GM12878 (cell line): ENCODE measurements around the gene PSMD13.

Experiments
- ASH2L ChIP-seq: fragments of 300-600, 200-600 bp; sonication (generic); IDR thresholded peaks from 2 replicates; pipeline ENCODE4 v1.6.1; 2017; ENCODE audit warnings: low read depth, mild to moderate bottlenecking, borderline replicate concordance
- BMI1 ChIP-seq: fragments of 450-650 bp; IDR thresholded peaks from 2 replicates; pipeline ENCODE4 v1.6.1; 2016; ENCODE audit warnings: mild to moderate bottlenecking, moderate library complexity, borderline replicate concordance
- EP300 ChIP-seq, 2 experiments: fragments of 150-350 bp in 1 of 2; IDR thresholded peaks; 2 replicates each; pipeline ENCODE4 v1.6.1; 2011 to 2012; ENCODE audit warnings: low read depth in 2 of 2, low read length in 2 of 2, borderline replicate concordance in 1 of 2, improper control_type of control experiment in 1 of 2, inconsistent platforms in 1 of 2; ENCODE audit not compliant: control insufficient read depth in 1 of 2
- POLR2A ChIP-seq: IDR thresholded peaks from 2 replicates; pipeline ENCODE4 v1.6.1; 2011; ENCODE audit warnings: low read depth, mild to moderate bottlenecking, low read length
- RAD51 ChIP-seq: fragments of 450-650 bp; IDR thresholded peaks from 2 replicates; pipeline ENCODE4 v1.6.1; 2016; ENCODE audit warnings: moderate library complexity, mild to moderate bottlenecking, inconsistent platforms
- SPI1 ChIP-seq: IDR thresholded peaks from 2 replicates; pipeline ENCODE4 v1.6.1; 2011; ENCODE audit warnings: low read depth, mild to moderate bottlenecking, low read length, moderate library complexity, borderline replicate concordance; ENCODE audit not compliant: insufficient read depth
- ZNF274 ChIP-seq: IDR thresholded peaks from one replicate; pipeline ENCODE4 v1.8.0; 2011; ENCODE audit not compliant: insufficient read length, insufficient read depth
- TF ChIP-seq, protein P1 (sequence below), 3 experiments: IDR thresholded peaks in 2 of 3; conservative IDR thresholded peaks in 1 of 3; 2 replicates each; pipeline ENCODE4 v1.5.1; 2011; ENCODE audit warnings: low read depth in 3 of 3, low read length in 3 of 3, mild to moderate bottlenecking in 3 of 3, control low read depth in 2 of 3, moderate library complexity in 2 of 3, inconsistent platforms in 1 of 3, mixed read lengths in 1 of 3; ENCODE audit not compliant: control insufficient read depth in 2 of 3, insufficient read depth in 1 of 3; ENCODE audit errors: extremely low read depth in 1 of 3

- TF ChIP-seq, protein P1, sequence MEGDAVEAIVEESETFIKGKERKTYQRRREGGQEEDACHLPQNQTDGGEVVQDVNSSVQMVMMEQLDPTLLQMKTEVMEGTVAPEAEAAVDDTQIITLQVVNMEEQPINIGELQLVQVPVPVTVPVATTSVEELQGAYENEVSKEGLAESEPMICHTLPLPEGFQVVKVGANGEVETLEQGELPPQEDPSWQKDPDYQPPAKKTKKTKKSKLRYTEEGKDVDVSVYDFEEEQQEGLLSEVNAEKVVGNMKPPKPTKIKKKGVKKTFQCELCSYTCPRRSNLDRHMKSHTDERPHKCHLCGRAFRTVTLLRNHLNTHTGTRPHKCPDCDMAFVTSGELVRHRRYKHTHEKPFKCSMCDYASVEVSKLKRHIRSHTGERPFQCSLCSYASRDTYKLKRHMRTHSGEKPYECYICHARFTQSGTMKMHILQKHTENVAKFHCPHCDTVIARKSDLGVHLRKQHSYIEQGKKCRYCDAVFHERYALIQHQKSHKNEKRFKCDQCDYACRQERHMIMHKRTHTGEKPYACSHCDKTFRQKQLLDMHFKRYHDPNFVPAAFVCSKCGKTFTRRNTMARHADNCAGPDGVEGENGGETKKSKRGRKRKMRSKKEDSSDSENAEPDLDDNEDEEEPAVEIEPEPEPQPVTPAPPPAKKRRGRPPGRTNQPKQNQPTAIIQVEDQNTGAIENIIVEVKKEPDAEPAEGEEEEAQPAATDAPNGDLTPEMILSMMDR (IDR thresholded peaks at IDR 0.05 in 2 of 3, conservative IDR thresholded peaks at IDR 0.05 in 1 of 3; ENCODE audit: control insufficient read depth in 2 of 3, extremely low read depth in 1 of 3, insufficient read depth in 1 of 3, low read depth in 3 of 3, low read length in 3 of 3): no peak
- TF ChIP-seq ASH2L (no peak), BMI1 (no peak), RAD51 (no peak), SPI1 (no peak), EP300 (IDR thresholded peaks at IDR 0.05; ENCODE audit: borderline replicate concordance in 1 of 2, control insufficient read depth in 1 of 2, low read depth in 2 of 2, low read length in 2 of 2) (no peak), POLR2A (no peak), ZNF274 (no peak)
Measured at GRCh38 chr11:235180-235579, 1.6 kb upstream of the PSMD13 start.
